Spleen (tissue), 11 donors: ENCODE data around the gene CABP2. TPM values are rescaled to one million over a fixed set of nuclear protein-coding genes. Genes with fewer than 3 reads are reported as not detected.
A peak's percentile ranks its signal among the peaks of the same experiment; 100 is the strongest.
"Not testable (repeated sequence)": the region's sequence is repeated elsewhere in the genome, so short reads cannot be mapped to it uniquely, and the experiment has no call there.

Experiments used
- DNase-seq: peaks from one replicate; pipeline ENCODE4 v3.0.0-alpha.2; 2020
- H3K27ac ChIP-seq, 8 donors: fragments of 200-600 bp; sonication (generic) in 7 of 8; 1 replicate in 4 of 8; 2 replicates in 4 of 8; pipeline versions ENCODE4 v1.5.0 to v1.8.0; 2016 to 2021; ENCODE audit warnings: inconsistent platforms in 4 of 8, mild to moderate bottlenecking in 4 of 8, moderate library complexity in 1 of 8
- H3K27me3 ChIP-seq, 7 donors: fragments of 200-600 bp; sonication (generic) in 6 of 7; replicated peaks in 1 of 7; 1 replicate in 4 of 7; 2 replicates in 3 of 7; pipeline versions ENCODE4 v1.5.0 to v1.8.0; 2016 to 2021; ENCODE audit warnings: inconsistent platforms in 3 of 7, mild to moderate bottlenecking in 1 of 7
- H3K36me3 ChIP-seq, 6 donors: fragments of 200-600 bp; sonication (generic) in 5 of 6; 1 replicate in 4 of 6; 2 replicates in 2 of 6; pipeline versions ENCODE4 v1.5.0 to v1.8.0; 2016 to 2021; ENCODE audit warnings: inconsistent platforms in 2 of 6
- H3K4me1 ChIP-seq, 6 donors: fragments of 200-600 bp; sonication (generic) in 5 of 6; 1 replicate in 3 of 6; 2 replicates in 3 of 6; pipeline versions ENCODE4 v1.5.0 to v1.8.0; 2016 to 2021; ENCODE audit warnings: inconsistent platforms in 3 of 6
- H3K4me3 ChIP-seq, 8 donors: fragments of 200-600 bp; sonication (generic) in 7 of 8; 1 replicate in 4 of 8; 2 replicates in 4 of 8; pipeline versions ENCODE4 v1.5.0 to v1.8.0; 2016 to 2021; ENCODE audit warnings: inconsistent platforms in 4 of 8, mild to moderate bottlenecking in 4 of 8, moderate library complexity in 2 of 8
- H3K9me3 ChIP-seq, 8 donors: fragments of 200-600 bp; sonication (generic) in 7 of 8; 1 replicate in 4 of 8; 2 replicates in 4 of 8; pipeline versions ENCODE4 v1.5.0 to v1.8.0; 2016 to 2021; ENCODE audit warnings: inconsistent platforms in 4 of 8
- CTCF ChIP-seq, 11 experiments: fragments of 200-600 bp in 7 of 11; fragments of 450-650 bp in 4 of 11; sonication (generic) in 4 of 11; IDR thresholded peaks in 8 of 11; conservative IDR thresholded peaks in 3 of 11; 1 replicate in 7 of 11; 2 replicates in 4 of 11; pipeline versions ENCODE4 v1.4.0 to v1.8.0; 2016 to 2021; ENCODE audit warnings: antibody characterized with exemption in 11 of 11, inconsistent platforms in 4 of 11, mild to moderate bottlenecking in 1 of 11
- POLR2A ChIP-seq, 3 donors: fragments of 450-650 bp; IDR thresholded peaks; one replicate each; pipeline ENCODE4 v1.5.1; 2017; ENCODE audit warnings: antibody characterized with exemption in 3 of 3, mild to moderate bottlenecking in 1 of 3
- POLR2AphosphoS5 ChIP-seq, 3 donors: sonication (generic); formaldehyde crosslinking; IDR thresholded peaks; one replicate each; pipeline ENCODE4 v1.5.1; 2017; ENCODE audit warnings: antibody characterized with exemption in 3 of 3
- WGBS, 5 donors: extraction: QIAGEN DNeasy Blood & Tissue Kit in 3 of 5; methylation state at CpG; one replicate each; pipeline versions ENCODE4 v1.1.5 to v1.1.7; 2013 to 2018; 5-methylcytosine and 5-hydroxymethylcytosine counted together
- intact Hi-C: fragments of 100-400 bp; cut with DNase I; formaldehyde crosslinking; loops from one replicate; pipeline ENCODE4 v1.15.0; 2023; ENCODE audit warnings: low total_unique reads
- polyA plus RNA-seq, 3 donors: library from polyadenylated mRNA; stranded (reverse); fragments of 200-250 nt; gene quantifications; one replicate each; pipeline ENCODE4 v1.2.1, GENCODE V29; 2013
- total RNA-seq, 7 donors: library from RNA; depleted of rRNA in 3 of 7; stranded (reverse); fragments of >200 nt in 3 of 7; fragmentation: NEBNext Ultra II Directional in 4 of 7; extraction: Animal tissue kit (Norgen Biotek cat#: 25700) in 4 of 7; gene quantifications; one replicate each; pipeline versions ENCODE4 v1.1.0 to v1.2.1, GENCODE V29; 2016 to 2021
- donor health status: healthy with polysubstance abuse.
- donor health status: DM: no; HTN: no; CAD: no; lungs with moderate emphysema.
- donor health status: DM: no; HTN: no; CAD: no.
- donor health status: Bipolar disorder and iron deficiency.
- donor health status: healthy.
- donor health status: DM: no; HTN: no; CAD: no.
- donor health status: DM: yes; HTN: yes; CAD: no.

The CABP2 gene
- total and polyA plus RNA-seq, 10 donors: not detected

- no peak overlapping the region for H3K4me3 ChIP-seq
- TF ChIP-seq POLR2A (IDR thresholded peaks at IDR 0.05) (no peak), POLR2AphosphoS5 (IDR thresholded peaks at IDR 0.05) (no peak), CTCF (IDR thresholded peaks at IDR 0.05 in 8 of 11, conservative IDR thresholded peaks at IDR 0.05 in 3 of 11) (no peak)
- no peaks in the 10 kb centered on the region for H3K36me3 ChIP-seq
- no peak overlapping the region for H3K27ac ChIP-seq
- peaks cover 0 to 13% (median 3%) of the 10 kb centered on the region in 6 donors for H3K4me1 ChIP-seq
- DNase-seq: peak; percentile 51
- WGBS, 5 donors: 65 to 83% (median 77%) methylated on average over 19 of the region's 19 CpGs
- intact Hi-C loops: no loop called here
- H3K27me3 ChIP-seq: peaks cover 0 to 9% (median 0%) of the 10 kb centered on the region in 7 donors
- no peaks in the 10 kb centered on the region for H3K9me3 ChIP-seq
Observed at GRCh38 chr11:67558084-67558772, 35.0 kb upstream of the CABP2 start.

DNA sequence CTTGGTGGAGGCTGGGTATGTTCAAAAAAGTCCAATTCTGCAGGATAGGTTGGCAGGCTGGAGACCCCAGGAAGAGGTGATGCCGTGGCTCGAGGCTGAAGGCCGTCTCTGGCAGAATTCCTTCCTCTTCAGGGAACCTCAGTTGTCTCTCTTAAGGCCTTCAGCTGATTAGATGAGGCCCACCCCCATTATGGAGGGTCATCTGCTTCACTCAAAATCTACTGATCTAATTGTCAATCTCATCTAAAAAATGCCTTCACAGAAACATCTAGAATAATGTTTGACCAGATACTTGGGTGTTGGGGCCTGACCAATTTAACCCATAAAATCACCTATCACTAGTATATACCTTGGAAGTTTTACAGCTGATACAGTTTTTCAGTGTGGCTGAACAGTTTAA lies 33.0 kb upstream of the CABP2 start:
- TF ChIP-seq POLR2AphosphoS5 (IDR thresholded peaks at IDR 0.05) (no peak), POLR2A (IDR thresholded peaks at IDR 0.05) (no peak), CTCF (IDR thresholded peaks at IDR 0.05 in 8 of 11, conservative IDR thresholded peaks at IDR 0.05 in 3 of 11) (no peak)
- Histone ChIP-seq H3K27ac (no peak overlapping the region), H3K4me1 (peaks cover 0 to 4% (median 0%) of the 10 kb centered on the region in 6 donors), H3K4me3 (no peak overlapping the region), H3K36me3 (no peaks in the 10 kb centered on the region), H3K9me3 (peaks cover 0 to 14% (median 8%) of the 10 kb centered on the region in 8 donors), H3K27me3 (peaks cover 0 to 9% (median 0%) of the 10 kb centered on the region in 7 donors)
- DNase-seq: no peak
- intact Hi-C loops: no loop called here
- WGBS, 5 donors: 49 to 69% (median 57%) methylated on average over 3 of the region's 3 CpGs

DNA sequence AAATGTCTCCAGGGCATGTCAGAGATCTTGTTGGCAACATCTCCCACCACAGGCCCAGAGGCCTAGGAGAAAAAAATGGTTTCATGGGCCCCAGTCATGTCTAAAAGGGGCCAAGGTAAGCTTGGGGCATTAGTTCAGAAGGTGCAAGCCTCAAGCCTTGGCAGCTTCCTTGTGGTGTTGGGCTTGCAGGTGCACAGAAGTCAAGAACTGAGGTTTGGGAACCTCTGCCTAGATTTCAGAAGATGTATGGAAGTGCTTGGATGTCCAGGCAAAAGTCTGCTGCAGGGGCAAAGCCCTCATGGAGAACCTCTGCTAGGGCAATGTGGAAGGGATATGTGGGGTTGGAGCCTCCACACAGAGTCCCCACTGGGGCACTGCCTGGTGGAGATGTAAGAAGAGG lies 28.5 kb upstream of the CABP2 start:
- H3K36me3 ChIP-seq, H3K4me1 ChIP-seq, H3K27me3 ChIP-seq, intact Hi-C loops, H3K4me3 ChIP-seq, DNase-seq, H3K27ac ChIP-seq: not testable (repeated sequence)
- peaks cover 0 to 20% (median 12%) of the 10 kb centered on the region in 8 donors for H3K9me3 ChIP-seq

DNA sequence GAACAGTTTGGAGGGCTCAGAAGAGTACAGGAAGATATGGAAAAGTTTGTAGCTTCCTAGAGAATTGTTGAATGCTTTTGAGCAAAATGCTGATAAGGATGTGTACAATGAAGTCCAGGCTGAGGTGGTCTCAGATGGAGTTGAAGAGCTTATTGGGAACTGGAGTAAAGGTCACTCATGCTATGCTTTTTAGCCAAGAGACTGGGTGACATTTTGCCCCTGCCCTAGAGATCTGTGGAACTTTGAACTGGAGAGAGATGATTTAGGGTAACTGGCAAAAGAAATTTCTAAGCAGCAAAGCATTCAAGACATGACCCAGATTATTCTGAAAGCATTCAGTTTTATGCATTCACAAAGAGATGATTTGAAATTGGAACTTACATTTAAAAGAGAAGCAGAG lies 27.9 kb upstream of the CABP2 start:
- intact Hi-C loops: no loop called here
- no peaks in the 10 kb centered on the region for H3K27me3 ChIP-seq
- no peak overlapping the region for H3K27ac ChIP-seq

More for the DNA sequence above, 27.9 kb upstream of the CABP2 start:
- peaks cover 0 to 20% (median 12%) of the 10 kb centered on the region in 8 donors for H3K9me3 ChIP-seq
- TF ChIP-seq POLR2A (IDR thresholded peaks at IDR 0.05) (no peak), POLR2AphosphoS5 (IDR thresholded peaks at IDR 0.05) (no peak), CTCF (IDR thresholded peaks at IDR 0.05 in 8 of 11, conservative IDR thresholded peaks at IDR 0.05 in 3 of 11) (no peak)
- no peak for DNase-seq
- no peak overlapping the region for H3K4me3 ChIP-seq
- no peaks in the 10 kb centered on the region for H3K36me3 ChIP-seq
- no peaks in the 10 kb centered on the region for H3K4me1 ChIP-seq
